Endothelial cell of umbilical vein (primary cell): ENCODE results near the gene SPATS2L. TPM values are rescaled to one million over a fixed set of nuclear protein-coding genes. Genes with fewer than 3 reads are reported as not detected.
A peak's percentile ranks its signal among the peaks of the same experiment; 100 is the strongest.

Experiments used
- BruUV-seq: library from RNA; stranded (reverse); fragments of 400-500 nt; replicated peaks from 2 replicates; lab custom pipeline; 2021; lab: Mats Ljungman, UMichigan
- CTCF ChIA-PET: fragments of 300-600, 350-600 bp; sonication (Branson Sonifier 250); formaldehyde crosslinking; loops from one replicate; lab custom pipeline; 2021; ENCODE audit warnings: antibody characterized with exemption, inconsistent platforms; lab: Charles Lee
- POLR2A ChIA-PET: fragments of 300-600, 350-600 bp; sonication (Branson Sonifier 250); formaldehyde crosslinking; loops from one replicate; lab custom pipeline; 2021; ENCODE audit warnings: antibody characterized with exemption, inconsistent platforms; lab: Charles Lee
- DNase-seq: peaks from one replicate; pipeline ENCODE4 v3.0.0-alpha.2; 2011; ENCODE audit warnings: low read depth, low spot score
- FAIRE-seq: peaks from 2 replicates; lab custom pipeline; 2011; peaks lifted over from hg19 to GRCh38; lab: Jason Lieb, UNC
- H2AFZ ChIP-seq: 2 replicates; pipeline ENCODE4 v1.6.0; 2012; ENCODE audit warnings: low read depth, low read length, control low read depth, inconsistent platforms
- H3K27ac ChIP-seq: 2 replicates; pipeline ENCODE4 v1.5.1; 2011; ENCODE audit warnings: low read depth, mild to moderate bottlenecking, control low read depth, low read length, moderate library complexity; ENCODE audit not compliant: insufficient read depth
- H3K27me3 ChIP-seq, 2 experiments: 2 replicates each; pipeline versions ENCODE4 v1.6.0 to v1.6.1; 2011; ENCODE audit warnings: low read length in 2 of 2, mixed read lengths in 1 of 2; ENCODE audit not compliant: control insufficient read depth in 2 of 2, insufficient read depth in 2 of 2
- H3K36me3 ChIP-seq, 2 experiments: 2 replicates in 1 of 2; 3 replicates in 1 of 2; pipeline ENCODE4 v1.5.1; 2011; ENCODE audit warnings: low read length in 2 of 2, mild to moderate bottlenecking in 1 of 2, moderate library complexity in 1 of 2; ENCODE audit not compliant: control insufficient read depth in 2 of 2, insufficient read depth in 2 of 2; ENCODE audit errors: extremely low read depth in 1 of 2
- H3K4me1 ChIP-seq: 3 replicates; pipeline ENCODE4 v1.5.1; 2011; ENCODE audit warnings: mild to moderate bottlenecking, low read length; ENCODE audit not compliant: control insufficient read depth, insufficient read depth; ENCODE audit errors: extremely low read depth
- H3K4me2 ChIP-seq: 2 replicates; pipeline ENCODE4 v1.6.1; 2011; ENCODE audit warnings: low read length, control low read depth, mixed read lengths; ENCODE audit not compliant: insufficient read depth
- H3K4me3 ChIP-seq, 3 experiments: fragments of 200-600 bp in 1 of 3; sonication (generic), shearing (Covaris generic) in 1 of 3; replicated peaks in 1 of 3; 2 replicates each; pipeline ENCODE4 v1.5.1; 2011 to 2016; ENCODE audit warnings: control low read depth in 3 of 3, low read length in 3 of 3, mild to moderate bottlenecking in 2 of 3, inconsistent platforms in 1 of 3, low read depth in 1 of 3, moderate library complexity in 1 of 3; ENCODE audit not compliant: insufficient read depth in 1 of 3
- H3K79me2 ChIP-seq: 2 replicates; pipeline ENCODE4 v1.6.0; 2012; ENCODE audit warnings: low read length, inconsistent platforms; ENCODE audit not compliant: control insufficient read depth, insufficient read depth
- H3K9ac ChIP-seq: replicated peaks from 2 replicates; pipeline ENCODE3; 2011; ENCODE audit warnings: low read length, control low read depth; ENCODE audit not compliant: insufficient read depth; ENCODE audit errors: extremely low read depth
- H3K9me1 ChIP-seq: replicated peaks from 3 replicates; pipeline ENCODE4 v1.6.0; 2011; ENCODE audit warnings: mild to moderate bottlenecking, low read length; ENCODE audit not compliant: control insufficient read depth, insufficient read depth; ENCODE audit errors: extremely low read depth
- H3K9me3 ChIP-seq: replicated peaks from 2 replicates; pipeline ENCODE4 v1.5.1; 2012; ENCODE audit warnings: low read length, inconsistent platforms; ENCODE audit not compliant: control insufficient read depth, insufficient read depth
- H4K20me1 ChIP-seq: replicated peaks from 2 replicates; pipeline ENCODE3; 2011; ENCODE audit warnings: mild to moderate bottlenecking, low read length; ENCODE audit not compliant: control insufficient read depth, insufficient read depth; ENCODE audit errors: extremely low read depth
- EZH2 ChIP-seq: IDR thresholded peaks from 2 replicates; pipeline ENCODE4 v1.6.1; 2012; ENCODE audit warnings: borderline replicate concordance, low read depth, mild to moderate bottlenecking, moderate library complexity, low read length, inconsistent platforms; ENCODE audit not compliant: severe bottlenecking
- FOS ChIP-seq: IDR thresholded peaks from 2 replicates; pipeline ENCODE4 v1.6.1; 2011; ENCODE audit warnings: mild to moderate bottlenecking, low read length, moderate library complexity, borderline replicate concordance; ENCODE audit not compliant: insufficient read depth
- GATA2 ChIP-seq: IDR thresholded peaks from 2 replicates; pipeline ENCODE4 v1.7.0; 2011; ENCODE audit warnings: low read depth, mild to moderate bottlenecking, moderate library complexity, mixed read lengths, low read length; ENCODE audit not compliant: insufficient read length, insufficient read depth
- JUN ChIP-seq: IDR thresholded peaks from 2 replicates; pipeline ENCODE4 v1.6.1; 2011; ENCODE audit warnings: borderline replicate concordance, low read depth; ENCODE audit not compliant: insufficient read length, insufficient read depth
- MYC ChIP-seq: IDR thresholded peaks from one replicate; pipeline ENCODE4 v1.6.1; 2011; ENCODE audit warnings: mild to moderate bottlenecking, low read depth, low read length
- POLR2A ChIP-seq: IDR thresholded peaks from 2 replicates; pipeline ENCODE4 v1.6.1; 2012; ENCODE audit warnings: low read depth, mild to moderate bottlenecking, control low read depth, low read length
- POLR2AphosphoS5 ChIP-seq: IDR thresholded peaks from 2 replicates; pipeline ENCODE4 v1.6.1; 2012; ENCODE audit warnings: low read depth, mild to moderate bottlenecking, control low read depth, low read length, moderate library complexity; ENCODE audit not compliant: insufficient read depth
- dilution Hi-C: fragments of 300-500 bp; cut with MboI; formaldehyde crosslinking; loops from one replicate; pipeline ENCODE4 v1.15.0; 2019; ENCODE audit warnings: low sequenced_read_pairs; ENCODE audit not compliant: extremely low pct_ligation_motif_present
- intact Hi-C: fragments of 100-400 bp; cut with micrococcal nuclease; formaldehyde crosslinking; loops from one replicate; pipeline ENCODE4 v1.10.0; 2022
- polyA plus RNA-seq, 4 experiments: library from polyadenylated mRNA; depleted of rRNA in 3 of 4; stranded (reverse) in 3 of 4; unstranded in 1 of 4; fragments of >200 nt; gene quantifications; 2 replicates each; pipeline versions ENCODE4 v1.2.1 to v1.2.3, GENCODE V29; 2011 to 2012; ENCODE audit warnings: missing spikeins in 1 of 4
- total RNA-seq: library from RNA; stranded (reverse); gene quantifications from 2 replicates; pipeline ENCODE4 v1.2.3, GENCODE V29; 2021
- TF ChIP-seq, protein P1 (sequence below): IDR thresholded peaks from 2 replicates; pipeline ENCODE4 v1.6.1; 2011; ENCODE audit not compliant: insufficient read depth, insufficient read length
- TF ChIP-seq, protein P2 (sequence below), 2 donors: IDR thresholded peaks; 1 replicate in 1 of 2; 2 replicates in 1 of 2; pipeline ENCODE4 v1.5.1; 2011; ENCODE audit warnings: low read length in 2 of 2, mild to moderate bottlenecking in 2 of 2, moderate library complexity in 2 of 2, control low read depth in 1 of 2, inconsistent platforms in 1 of 2, low read depth in 1 of 2; ENCODE audit not compliant: insufficient read depth in 1 of 2; ENCODE audit errors: extremely low read depth in 1 of 2

Gene SPATS2L
- total and polyA plus RNA-seq, 2 donors (not counting 3 experiments of a cell fraction or from before 2014, with no cell fraction given) = 29.1 to 72.9 TPM

DNA sequence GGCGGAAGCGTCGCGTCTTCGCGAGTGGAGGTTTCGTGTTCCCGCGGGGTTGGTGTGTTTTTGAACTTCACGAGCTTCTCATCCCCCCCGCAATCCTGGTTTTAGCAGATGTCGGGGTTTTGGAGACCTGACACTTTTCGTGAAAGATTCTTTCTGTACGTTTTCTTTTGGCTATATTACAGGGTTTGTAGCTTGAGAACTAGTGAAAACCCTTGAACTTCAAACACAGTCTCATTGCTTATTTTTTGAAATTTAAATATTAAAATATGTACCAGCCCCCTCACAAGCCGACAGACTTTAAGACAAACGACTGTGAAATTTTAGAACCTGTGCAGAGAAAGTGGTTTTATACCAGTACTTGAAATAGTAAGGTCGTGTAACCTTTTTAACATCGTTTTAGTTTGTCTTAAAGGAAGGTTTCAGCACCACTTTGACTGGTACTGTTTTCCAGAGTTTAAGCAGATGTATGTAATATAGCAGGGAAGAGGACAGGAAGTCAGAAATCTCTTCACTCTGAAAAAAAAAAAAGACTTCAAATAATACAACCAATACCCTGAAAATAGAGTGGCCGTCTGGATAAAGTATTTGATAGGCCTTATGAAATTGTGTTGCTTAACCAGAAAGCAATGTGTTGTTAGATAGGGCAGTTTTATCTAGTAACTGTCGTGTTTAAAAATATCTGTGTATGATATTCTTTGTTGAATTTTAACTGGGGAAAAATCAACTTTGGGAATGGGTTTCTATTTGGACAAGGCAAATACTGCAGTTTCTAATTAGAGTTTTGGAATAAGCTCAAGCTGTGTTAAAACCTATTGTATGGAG, 1.4 kb downstream of the SPATS2L start:
- Histone ChIP-seq H3K4me2 (peak overlapping the region; percentile 96), H3K9me3 (no peaks in the 10 kb centered on the region), H2AFZ (peak overlapping the region; percentile 87), H3K27ac (peak overlapping the region; percentile 39), H3K79me2 (peaks cover 59% of the 10 kb centered on the region), H3K4me3 (peak overlapping the region; percentile 83 to 95 (median 93)), H4K20me1 (peaks cover 6% of the 10 kb centered on the region), H3K27me3 (no peaks in the 10 kb centered on the region), H3K36me3 (peaks cover 0 to 2% of the 10 kb centered on the region in 2 experiments), H3K9ac (peak overlapping the region; percentile 84), H3K9me1 (no peaks in the 10 kb centered on the region), H3K4me1 (peaks cover 8% of the 10 kb centered on the region)
- dilution Hi-C loops (no loop called here), intact Hi-C loops (loop anchor here (1.0 to 5.0 kb wide), 5 partner anchors 71 to 397 kb away; partner anchors contain the start of gene C2orf69)
- BruUV-seq = TSS peak; percentile 23
- no peak for TF ChIP-seq EZH2
- TF ChIP-seq FOS = no peak
- TF ChIP-seq POLR2AphosphoS5 = no peak
- no peak for TF ChIP-seq POLR2A
- TF ChIP-seq JUN = no peak
- no peak for TF ChIP-seq MYC
- TF ChIP-seq, protein P1, sequence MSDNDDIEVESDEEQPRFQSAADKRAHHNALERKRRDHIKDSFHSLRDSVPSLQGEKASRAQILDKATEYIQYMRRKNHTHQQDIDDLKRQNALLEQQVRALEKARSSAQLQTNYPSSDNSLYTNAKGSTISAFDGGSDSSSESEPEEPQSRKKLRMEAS = no peak
- TF ChIP-seq, protein P2, sequence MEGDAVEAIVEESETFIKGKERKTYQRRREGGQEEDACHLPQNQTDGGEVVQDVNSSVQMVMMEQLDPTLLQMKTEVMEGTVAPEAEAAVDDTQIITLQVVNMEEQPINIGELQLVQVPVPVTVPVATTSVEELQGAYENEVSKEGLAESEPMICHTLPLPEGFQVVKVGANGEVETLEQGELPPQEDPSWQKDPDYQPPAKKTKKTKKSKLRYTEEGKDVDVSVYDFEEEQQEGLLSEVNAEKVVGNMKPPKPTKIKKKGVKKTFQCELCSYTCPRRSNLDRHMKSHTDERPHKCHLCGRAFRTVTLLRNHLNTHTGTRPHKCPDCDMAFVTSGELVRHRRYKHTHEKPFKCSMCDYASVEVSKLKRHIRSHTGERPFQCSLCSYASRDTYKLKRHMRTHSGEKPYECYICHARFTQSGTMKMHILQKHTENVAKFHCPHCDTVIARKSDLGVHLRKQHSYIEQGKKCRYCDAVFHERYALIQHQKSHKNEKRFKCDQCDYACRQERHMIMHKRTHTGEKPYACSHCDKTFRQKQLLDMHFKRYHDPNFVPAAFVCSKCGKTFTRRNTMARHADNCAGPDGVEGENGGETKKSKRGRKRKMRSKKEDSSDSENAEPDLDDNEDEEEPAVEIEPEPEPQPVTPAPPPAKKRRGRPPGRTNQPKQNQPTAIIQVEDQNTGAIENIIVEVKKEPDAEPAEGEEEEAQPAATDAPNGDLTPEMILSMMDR (IDR thresholded peaks at IDR 0.05; ENCODE audit: extremely low read depth in 1 of 2, insufficient read depth in 1 of 2, low read depth in 1 of 2, low read length in 2 of 2) = no peak
- TF ChIP-seq GATA2 = no peak
- DNase-seq = peak; percentile 47
- FAIRE-seq = peak; percentile 78
- CTCF ChIA-PET = interaction anchor here (0.8 to 2.2 kb wide), 7 partner anchors 52 to 334 kb away, joined by 3 to 16 read pairs (median 4); partner anchors contain the start of gene KCTD18
- POLR2A ChIA-PET = interaction anchor here (0.7 kb wide), 2 partner anchors 87 to 88 kb away, joined by 3 to 5 read pairs; no protein-coding TSS in a partner anchor
